ENCODE measurements around the gene DESI1. TPM values are rescaled to one million over a fixed set of nuclear protein-coding genes. Genes with fewer than 3 reads are reported as not detected.

Gene DESI1
- total RNA-seq, 6 donors from 2014 or later: 28.2 to 41.5 (median 31.1) TPM

DNA sequence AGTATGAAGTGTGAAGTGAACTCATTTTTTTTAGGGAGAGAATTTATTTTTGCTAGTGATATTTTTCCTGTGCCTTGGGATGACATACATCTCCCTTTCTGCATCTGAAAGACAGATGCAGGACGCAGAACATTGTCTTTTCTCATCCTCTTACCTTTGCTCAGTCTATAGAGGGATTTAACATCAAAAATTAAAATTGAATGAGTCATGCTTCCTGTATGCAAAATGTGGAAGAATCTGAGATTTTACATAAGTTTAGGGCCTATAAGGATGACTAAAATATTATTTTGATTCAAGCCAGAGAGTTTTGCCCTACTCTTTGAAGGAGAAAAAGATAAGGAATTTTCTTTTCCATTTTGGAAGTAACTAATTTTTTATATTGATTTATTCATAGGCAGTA, 27.6 kb upstream of the DESI1 start:
- ATAC-seq (ENCODE audit: low FRiP score in 2 of 2): no peak
- Histone ChIP-seq H3K36me3 (peaks cover 43 to 93% (median 80%) of the 10 kb centered on the region in 4 donors), H3K9me3 (no peaks in the 10 kb centered on the region), H3K27me3 (no peaks in the 10 kb centered on the region), H3K4me1 (peaks cover 0 to 2% (median 0%) of the 10 kb centered on the region in 4 donors), H3K27ac (no peak overlapping the region), H3K4me3 (no peak overlapping the region)
- WGBS, 2 donors: 97% methylated on average over 1 of the region's 1 CpG
- no peak for TF ChIP-seq POLR2A (IDR thresholded peaks at IDR 0.05)
- TF ChIP-seq, protein P1, sequence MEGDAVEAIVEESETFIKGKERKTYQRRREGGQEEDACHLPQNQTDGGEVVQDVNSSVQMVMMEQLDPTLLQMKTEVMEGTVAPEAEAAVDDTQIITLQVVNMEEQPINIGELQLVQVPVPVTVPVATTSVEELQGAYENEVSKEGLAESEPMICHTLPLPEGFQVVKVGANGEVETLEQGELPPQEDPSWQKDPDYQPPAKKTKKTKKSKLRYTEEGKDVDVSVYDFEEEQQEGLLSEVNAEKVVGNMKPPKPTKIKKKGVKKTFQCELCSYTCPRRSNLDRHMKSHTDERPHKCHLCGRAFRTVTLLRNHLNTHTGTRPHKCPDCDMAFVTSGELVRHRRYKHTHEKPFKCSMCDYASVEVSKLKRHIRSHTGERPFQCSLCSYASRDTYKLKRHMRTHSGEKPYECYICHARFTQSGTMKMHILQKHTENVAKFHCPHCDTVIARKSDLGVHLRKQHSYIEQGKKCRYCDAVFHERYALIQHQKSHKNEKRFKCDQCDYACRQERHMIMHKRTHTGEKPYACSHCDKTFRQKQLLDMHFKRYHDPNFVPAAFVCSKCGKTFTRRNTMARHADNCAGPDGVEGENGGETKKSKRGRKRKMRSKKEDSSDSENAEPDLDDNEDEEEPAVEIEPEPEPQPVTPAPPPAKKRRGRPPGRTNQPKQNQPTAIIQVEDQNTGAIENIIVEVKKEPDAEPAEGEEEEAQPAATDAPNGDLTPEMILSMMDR (IDR thresholded peaks at IDR 0.05): no peak
- TF ChIP-seq POLR2AphosphoS5 (IDR thresholded peaks at IDR 0.05): no peak
- no peak for TF ChIP-seq EP300 (IDR thresholded peaks at IDR 0.05)
- DNase-seq: no peak

GRCh38 chr22:41647771-41648170, 26.9 kb upstream of the DESI1 start:
- no peaks in the 10 kb centered on the region for H3K27me3 ChIP-seq
- no peak overlapping the region for H3K4me3 ChIP-seq
- no peak for TF ChIP-seq POLR2A (IDR thresholded peaks at IDR 0.05)
- TF ChIP-seq, protein P1 (IDR thresholded peaks at IDR 0.05): no peak
- TF ChIP-seq EP300 (IDR thresholded peaks at IDR 0.05): no peak
- no peak for TF ChIP-seq POLR2AphosphoS5 (IDR thresholded peaks at IDR 0.05)
- no peak for ATAC-seq (ENCODE audit: low FRiP score in 2 of 2)
- 76 to 83% methylated on average over 3 of the region's 3 CpGs for WGBS, 2 donors
- H3K9me3 ChIP-seq: no peaks in the 10 kb centered on the region
- H3K36me3 ChIP-seq: peaks cover 43 to 93% (median 79%) of the 10 kb centered on the region in 4 donors
- no peak overlapping the region for H3K27ac ChIP-seq
- peaks cover 0 to 2% (median 0%) of the 10 kb centered on the region in 4 donors for H3K4me1 ChIP-seq
- no peak for DNase-seq

- ATAC-seq (ENCODE audit: low FRiP score in 2 of 2): no peak
- no peak for DNase-seq
- no peak overlapping the region for H3K27ac ChIP-seq
- peaks cover 30 to 94% (median 66%) of the 10 kb centered on the region in 4 donors for H3K36me3 ChIP-seq
- H3K4me1 ChIP-seq: peaks cover 0 to 9% (median 4%) of the 10 kb centered on the region in 4 donors
- 95 to 98% methylated on average over 6 of the region's 6 CpGs for WGBS, 2 donors
- H3K27me3 ChIP-seq: no peaks in the 10 kb centered on the region
- no peaks in the 10 kb centered on the region for H3K9me3 ChIP-seq
- no peak overlapping the region for H3K4me3 ChIP-seq
- TF ChIP-seq EP300 (IDR thresholded peaks at IDR 0.05) (no peak), POLR2A (IDR thresholded peaks at IDR 0.05) (no peak)
- TF ChIP-seq, protein P1 (IDR thresholded peaks at IDR 0.05): no peak
These were observed 21.7 kb upstream of the DESI1 start for GRCh38 chr22:41642331-41643110.

- TF ChIP-seq POLR2A (IDR thresholded peaks at IDR 0.05): no peak
- TF ChIP-seq POLR2AphosphoS5 (IDR thresholded peaks at IDR 0.05): no peak
- TF ChIP-seq, protein P1 (IDR thresholded peaks at IDR 0.05): no peak
- TF ChIP-seq EP300 (IDR thresholded peaks at IDR 0.05): no peak
- H3K4me1 ChIP-seq: peaks cover 0 to 9% (median 7%) of the 10 kb centered on the region in 4 donors
- H3K27ac ChIP-seq: no peak overlapping the region
- 96 to 98% methylated on average over 7 of the region's 7 CpGs for WGBS, 2 donors
- ATAC-seq (ENCODE audit: low FRiP score in 2 of 2): no peak
- H3K4me3 ChIP-seq: no peak overlapping the region
- H3K9me3 ChIP-seq: no peaks in the 10 kb centered on the region
- H3K27me3 ChIP-seq: no peaks in the 10 kb centered on the region
- DNase-seq: no peak
- peaks cover 25 to 94% (median 67%) of the 10 kb centered on the region in 4 donors for H3K36me3 ChIP-seq
These were observed 21.0 kb upstream of the DESI1 start for GRCh38 chr22:41641854-41642253.

Data from upper lobe of left lung (tissue), 6 donors.